Cardiac fibroblast (primary cell): ENCODE results near the gene CDH12.

ENCODE experiments used
- DNase-seq, 2 donors: peaks; one replicate each; pipeline versions ENCODE4 v3.0.0 to v3.0.0-alpha.2; 2010; ENCODE audit warnings: low read depth in 2 of 2
- H3K4me3 ChIP-seq, 2 donors: replicated peaks in 1 of 2; 1 replicate in 1 of 2; 2 replicates in 1 of 2; pipeline ENCODE4 v1.5.1; 2011; ENCODE audit warnings: low read depth in 2 of 2, low read length in 2 of 2, mild to moderate bottlenecking in 2 of 2, moderate library complexity in 1 of 2
- TF ChIP-seq, protein P1 (sequence below): IDR thresholded peaks from one replicate; pipeline ENCODE4 v1.5.1; 2011; ENCODE audit warnings: low read depth, mild to moderate bottlenecking, low read length, inconsistent platforms

The CDH12 gene

DNA sequence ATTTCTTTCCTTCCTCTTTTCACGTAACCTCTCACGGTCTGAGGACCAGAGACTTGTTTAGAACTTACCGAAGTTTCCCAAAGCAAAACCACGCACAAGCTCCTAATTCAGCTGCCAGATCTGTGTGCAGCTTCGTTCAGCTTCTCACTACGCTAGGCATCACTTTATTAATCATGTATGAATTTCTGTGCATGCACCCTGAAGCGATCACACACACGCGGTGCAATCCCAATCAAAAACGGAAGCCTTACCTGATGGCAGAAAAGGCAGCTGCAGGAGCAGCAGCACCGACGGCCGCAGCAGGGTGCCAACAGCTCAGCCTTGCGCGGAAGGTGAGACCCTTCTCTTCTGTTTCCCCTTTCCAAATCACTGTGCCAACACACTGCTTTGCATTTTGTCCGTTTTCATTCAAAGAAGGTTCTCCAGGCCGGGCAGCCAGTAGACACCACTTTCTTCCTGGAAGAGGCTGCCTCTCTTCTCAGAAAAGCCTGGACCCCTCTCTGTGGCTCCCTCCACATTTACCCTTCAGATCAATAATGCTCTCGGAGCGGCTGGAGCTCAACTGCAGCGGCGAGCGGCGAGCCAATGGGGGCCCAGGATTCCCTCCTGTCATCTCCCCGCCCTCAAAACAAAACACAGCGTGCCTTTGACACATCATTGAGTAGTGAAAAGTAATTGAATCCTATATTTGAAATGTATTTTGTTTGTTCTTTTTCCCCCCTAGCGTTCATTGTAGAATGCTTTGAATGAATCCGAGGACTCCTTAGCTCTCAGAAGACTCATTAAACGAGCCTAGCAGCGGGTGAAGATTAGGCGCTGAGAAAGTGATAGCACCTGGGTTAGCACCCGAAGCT is at the start of gene CDH12:
Gene CDH12, minus strand, starts transcription at position 538 of the 854 bp plus-strand sequence.
- no peak for DNase-seq
- TF ChIP-seq, protein P1, sequence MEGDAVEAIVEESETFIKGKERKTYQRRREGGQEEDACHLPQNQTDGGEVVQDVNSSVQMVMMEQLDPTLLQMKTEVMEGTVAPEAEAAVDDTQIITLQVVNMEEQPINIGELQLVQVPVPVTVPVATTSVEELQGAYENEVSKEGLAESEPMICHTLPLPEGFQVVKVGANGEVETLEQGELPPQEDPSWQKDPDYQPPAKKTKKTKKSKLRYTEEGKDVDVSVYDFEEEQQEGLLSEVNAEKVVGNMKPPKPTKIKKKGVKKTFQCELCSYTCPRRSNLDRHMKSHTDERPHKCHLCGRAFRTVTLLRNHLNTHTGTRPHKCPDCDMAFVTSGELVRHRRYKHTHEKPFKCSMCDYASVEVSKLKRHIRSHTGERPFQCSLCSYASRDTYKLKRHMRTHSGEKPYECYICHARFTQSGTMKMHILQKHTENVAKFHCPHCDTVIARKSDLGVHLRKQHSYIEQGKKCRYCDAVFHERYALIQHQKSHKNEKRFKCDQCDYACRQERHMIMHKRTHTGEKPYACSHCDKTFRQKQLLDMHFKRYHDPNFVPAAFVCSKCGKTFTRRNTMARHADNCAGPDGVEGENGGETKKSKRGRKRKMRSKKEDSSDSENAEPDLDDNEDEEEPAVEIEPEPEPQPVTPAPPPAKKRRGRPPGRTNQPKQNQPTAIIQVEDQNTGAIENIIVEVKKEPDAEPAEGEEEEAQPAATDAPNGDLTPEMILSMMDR: no peak
- H3K4me3 ChIP-seq: peak within 1 kb of the TSS in 1 of 2 donors; percentile 8

DNA sequence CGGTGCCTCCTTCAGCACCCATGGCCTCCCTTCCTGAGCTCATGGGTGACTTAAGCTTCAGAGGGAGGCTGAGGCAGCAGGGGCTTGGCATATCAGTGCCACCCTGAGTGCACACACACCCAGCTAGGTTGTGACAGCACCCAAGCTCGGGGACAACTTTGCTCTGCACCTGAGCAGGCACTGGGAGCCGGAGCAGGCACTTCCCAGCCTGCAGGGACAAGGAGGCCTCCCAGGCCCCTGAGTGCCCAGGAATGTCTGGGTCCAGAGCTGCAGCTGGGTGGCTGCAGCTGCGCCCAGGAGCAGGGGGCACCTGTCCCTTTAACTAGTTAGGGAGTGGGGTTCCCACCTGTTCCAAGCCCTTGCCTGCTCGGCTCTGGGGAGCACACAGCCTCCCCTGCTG is 48.7 kb upstream of the CDH12 start:
- no peak overlapping the region for H3K4me3 ChIP-seq
- DNase-seq: no peak
- TF ChIP-seq, protein P1: no peak

DNA sequence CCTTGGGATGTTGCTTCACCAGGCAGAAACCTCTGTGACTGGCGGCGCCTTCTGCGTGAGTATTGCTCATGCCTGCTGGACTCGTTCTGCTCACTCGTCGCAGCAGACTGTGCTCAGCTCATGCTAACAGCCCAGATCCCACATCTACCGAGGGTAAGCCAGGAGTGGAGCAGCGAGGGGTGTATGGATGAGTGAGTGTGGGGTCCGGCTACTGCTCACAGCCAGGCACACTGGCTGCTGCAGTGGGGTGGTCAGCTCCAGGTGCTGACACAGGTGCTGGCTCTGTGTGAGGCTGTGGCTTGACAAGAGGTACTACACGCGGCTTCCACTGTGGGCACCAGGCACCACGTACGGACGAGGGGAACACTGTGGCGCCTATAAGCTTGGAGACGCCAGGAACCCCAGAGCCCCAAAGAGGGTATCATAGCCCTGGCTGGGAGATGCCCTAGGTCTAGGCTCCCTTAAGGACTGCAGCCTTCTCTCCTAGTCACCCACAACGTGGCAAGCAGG is 47.7 kb upstream of the CDH12 start:
- TF ChIP-seq, protein P1: no peak
- no peak for DNase-seq
- H3K4me3 ChIP-seq: no peak overlapping the region

DNA sequence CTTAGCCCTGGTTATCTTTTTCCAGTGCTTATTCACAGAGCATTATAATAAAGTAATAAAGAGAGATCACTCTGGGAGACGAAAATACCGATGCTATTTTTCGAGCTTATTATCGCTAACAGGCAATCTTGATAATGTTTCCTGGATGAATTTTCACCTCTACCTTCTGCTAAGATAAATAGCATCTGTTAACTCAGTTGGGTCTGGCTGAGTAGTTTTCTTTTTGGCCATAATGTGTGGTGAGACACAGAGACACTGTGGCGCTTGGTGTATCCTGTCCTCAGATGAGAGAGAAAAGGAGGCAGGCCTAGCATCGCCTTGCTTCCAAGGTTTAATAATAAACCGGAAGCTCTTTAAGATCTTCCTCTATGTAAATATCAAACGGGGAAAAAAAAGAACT is 46.2 kb upstream of the CDH12 start:
- H3K4me3 ChIP-seq: no peak overlapping the region
- TF ChIP-seq, protein P1: no peak
- DNase-seq: no peak

DNA sequence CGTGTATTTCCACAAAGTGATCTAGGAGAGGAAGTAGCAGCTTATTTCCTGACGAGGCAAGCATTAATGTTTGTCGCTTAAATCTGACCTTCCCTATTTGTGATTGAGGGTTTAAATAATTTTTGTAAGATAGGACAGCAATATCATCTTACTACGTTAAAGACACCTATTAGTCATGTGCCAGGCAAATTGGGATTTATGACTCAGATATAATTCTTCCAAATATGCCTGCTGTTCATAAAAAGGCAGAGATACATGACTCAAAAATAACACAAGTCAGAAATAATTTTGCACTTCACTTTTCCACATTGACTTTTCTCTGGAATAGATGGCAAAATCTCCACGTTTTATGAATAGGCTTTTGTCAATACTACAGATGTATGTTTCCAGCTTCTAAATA is 43.0 kb upstream of the CDH12 start:
- DNase-seq: no peak
- H3K4me3 ChIP-seq: no peak overlapping the region
- TF ChIP-seq, protein P1: no peak

DNA sequence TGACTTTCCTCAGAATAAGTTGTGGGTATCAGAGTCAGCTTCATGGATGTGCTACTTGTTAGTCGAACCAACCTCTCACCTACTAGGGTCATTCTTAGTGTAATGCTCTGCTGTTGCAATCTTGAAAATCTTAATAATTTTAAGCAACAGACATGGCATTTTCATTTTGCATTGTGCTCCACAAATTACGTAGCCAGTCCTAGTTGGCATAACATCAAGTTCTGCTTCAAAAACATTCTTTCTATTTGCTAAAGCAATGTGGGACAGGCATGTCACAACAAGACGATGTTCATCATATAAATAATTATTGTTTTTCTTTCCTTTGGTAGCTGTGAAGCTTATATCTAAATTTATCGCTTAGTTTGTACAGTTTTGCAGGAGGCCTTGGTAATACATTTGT is 39.3 kb upstream of the CDH12 start:
- DNase-seq: no peak
- H3K4me3 ChIP-seq: no peak overlapping the region
- TF ChIP-seq, protein P1: no peak

DNA sequence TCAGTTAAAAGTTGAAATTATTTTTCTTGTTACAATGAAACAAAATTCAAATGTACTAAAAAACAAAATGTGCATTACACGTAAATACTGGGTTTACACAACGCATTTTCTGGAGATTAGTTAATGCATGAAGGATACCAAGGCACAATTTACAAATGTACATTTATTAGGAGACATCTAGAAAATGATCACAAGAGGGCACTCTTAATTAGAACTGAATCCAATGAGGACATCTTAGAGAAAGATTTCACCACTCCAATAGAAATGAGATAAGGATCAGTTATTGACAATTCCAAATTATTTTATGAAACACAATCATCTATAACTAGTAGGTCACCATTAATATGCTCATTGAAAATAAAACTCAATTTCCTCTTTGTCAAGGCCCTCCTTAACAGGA is 36.6 kb upstream of the CDH12 start:
- no peak for DNase-seq
- TF ChIP-seq, protein P1: no peak
- H3K4me3 ChIP-seq: no peak overlapping the region
